Astrocyte of the spinal cord (primary cell): ENCODE results near the gene DHRS7.

Experiments used
- DNase-seq: peaks from one replicate; pipeline ENCODE4 v3.0.0; 2011; ENCODE audit warnings: low read depth, low spot score
- H3K4me3 ChIP-seq: 2 replicates; pipeline ENCODE4 v1.5.1; 2011; ENCODE audit warnings: low read depth, mild to moderate bottlenecking, low read length, moderate library complexity
- CTCF ChIP-seq: IDR thresholded peaks from 2 replicates; pipeline ENCODE4 v1.5.1; 2012; ENCODE audit warnings: low read depth, mild to moderate bottlenecking, low read length, inconsistent platforms
- in situ Hi-C: cut with HindIII; loops from 2 replicates; pipeline ENCODE4 v1.10.0; 2017; ENCODE audit warnings: low sequenced_read_pairs

The DHRS7 gene

GRCh38 chr14:60178164-60178563, 13.0 kb upstream of the DHRS7 start:
- no peak overlapping the region for H3K4me3 ChIP-seq
- in situ Hi-C loops = no loop called here
- no peak for DNase-seq
- TF ChIP-seq CTCF = no peak

- in situ Hi-C loops = no loop called here
Measured at GRCh38 chr14:60175255-60175902, 10.2 kb upstream of the DHRS7 start.

GRCh38 chr14:60174352-60175254, 9.4 kb upstream of the DHRS7 start:
- H3K4me3 ChIP-seq = no peak overlapping the region
- in situ Hi-C loops = no loop called here
- TF ChIP-seq CTCF = no peak
- no peak for DNase-seq

More at GRCh38 chr14:60175255-60175902, 10.2 kb upstream of the DHRS7 start:
- TF ChIP-seq CTCF = no peak
- DNase-seq = no peak
- no peak overlapping the region for H3K4me3 ChIP-seq

GRCh38 chr14:60171690-60172089, 6.5 kb upstream of the DHRS7 start:
- no peak overlapping the region for H3K4me3 ChIP-seq
- no peak for DNase-seq
- in situ Hi-C loops = no loop called here
- TF ChIP-seq CTCF = no peak

- no peak overlapping the region for H3K4me3 ChIP-seq
- DNase-seq = no peak
- in situ Hi-C loops = no loop called here
- TF ChIP-seq CTCF = no peak
Measured at GRCh38 chr14:60170948-60171347, 5.8 kb upstream of the DHRS7 start.

GRCh38 chr14:60169722-60170121, 4.5 kb upstream of the DHRS7 start:
- no peak for TF ChIP-seq CTCF
- no peak for DNase-seq
- in situ Hi-C loops = no loop called here
- H3K4me3 ChIP-seq = no peak overlapping the region
